AG04449 (cell line): ENCODE results near the gene LIMS1.

Experiments used
- CTCF ChIA-PET: fragments of 350-600 bp; formaldehyde crosslinking; extraction: SDS; loops from one replicate; lab custom pipeline; 2021; ENCODE audit warnings: antibody characterized with exemption; lab: Yijun Ruan, JAX
- POLR2A ChIA-PET: fragments of 400-600, 350-600 bp; formaldehyde crosslinking; extraction: SDS; loops from one replicate; lab custom pipeline; 2020; ENCODE audit warnings: antibody characterized with exemption, inconsistent platforms; lab: Yijun Ruan, JAX
- DNase-seq: peaks from one replicate; pipeline ENCODE4 v3.0.0-alpha.2; 2010; ENCODE audit warnings: low read depth, low spot score
- H3K4me3 ChIP-seq: 2 replicates; pipeline ENCODE4 v1.5.1; 2011; ENCODE audit warnings: low read depth, mild to moderate bottlenecking, control low read depth, low read length
- CTCF ChIP-seq: IDR thresholded peaks from one replicate; pipeline ENCODE4 v1.5.1; 2011; ENCODE audit warnings: mild to moderate bottlenecking, moderate library complexity, low read length, control low read depth, inconsistent platforms; ENCODE audit not compliant: insufficient read depth; ENCODE audit errors: missing control alignments

Gene LIMS1

GRCh38 chr2:108614043-108614545 lies 79.8 kb downstream of the LIMS1 start:
- POLR2A ChIA-PET = no interaction called here
- TF ChIP-seq CTCF = no peak
- no peak for DNase-seq
- CTCF ChIA-PET = interaction anchor here (1.1 to 7.9 kb wide), 3 partner anchors 9 to 30 kb away, joined by 3 to 93 read pairs (median 12); no protein-coding TSS in a partner anchor
- H3K4me3 ChIP-seq = no peak overlapping the region

- CTCF ChIA-PET = interaction anchor here (1.1 to 7.9 kb wide), 3 partner anchors 10 to 30 kb away, joined by 3 to 93 read pairs (median 12); no protein-coding TSS in a partner anchor
- POLR2A ChIA-PET = no interaction called here
- no peak for DNase-seq
- no peak overlapping the region for H3K4me3 ChIP-seq
- TF ChIP-seq CTCF = no peak
These were observed 80.4 kb downstream of the LIMS1 start for GRCh38 chr2:108614659-108615058.

GRCh38 chr2:108615480-108616090 lies 81.3 kb downstream of the LIMS1 start:
- no peak overlapping the region for H3K4me3 ChIP-seq
- TF ChIP-seq CTCF = no peak
- POLR2A ChIA-PET = interaction anchor here (0.7 kb wide), 1 partner anchor 27 kb away, joined by 3 read pairs; no protein-coding TSS in a partner anchor
- CTCF ChIA-PET = interaction anchor here (3.0 to 7.9 kb wide), 2 partner anchors 11 to 20 kb away, joined by 12 to 93 read pairs; no protein-coding TSS in a partner anchor
- no peak for DNase-seq

- no peak for DNase-seq
- no peak for TF ChIP-seq CTCF
- POLR2A ChIA-PET = interaction anchor here (0.5 to 0.9 kb wide), 3 partner anchors 10 to 32 kb away, joined by 3 read pairs; no protein-coding TSS in a partner anchor
- H3K4me3 ChIP-seq = no peak overlapping the region
- CTCF ChIA-PET = interaction anchor here (1.4 to 7.9 kb wide), 4 partner anchors 8 to 19 kb away, joined by 4 to 93 read pairs (median 11); no protein-coding TSS in a partner anchor
These were observed 82.0 kb downstream of the LIMS1 start for GRCh38 chr2:108616318-108616717.

GRCh38 chr2:108616751-108617161 lies 82.5 kb downstream of the LIMS1 start:
- no peak overlapping the region for H3K4me3 ChIP-seq
- no peak for TF ChIP-seq CTCF
- ChIA-PET POLR2A (interaction anchor here (0.5 to 0.9 kb wide), 2 partner anchors 10 to 32 kb away, joined by 3 read pairs; no protein-coding TSS in a partner anchor), CTCF (interaction anchor here (1.0 to 7.9 kb wide), 5 partner anchors 8 to 19 kb away, joined by 3 to 93 read pairs (median 4); no protein-coding TSS in a partner anchor)
- no peak for DNase-seq

GRCh38 chr2:108617617-108618016 lies 83.3 kb downstream of the LIMS1 start:
- no peak for DNase-seq
- no peak overlapping the region for H3K4me3 ChIP-seq
- ChIA-PET CTCF (interaction anchor here (1.0 to 7.9 kb wide), 5 partner anchors 8 to 18 kb away, joined by 3 to 93 read pairs (median 4); no protein-coding TSS in a partner anchor), POLR2A (no interaction called here)
- TF ChIP-seq CTCF = no peak
